Body of pancreas (tissue), 4 donors: ENCODE data around the gene FIGN. TPM values are rescaled to one million over a fixed set of nuclear protein-coding genes. Genes with fewer than 3 reads are reported as not detected.
A peak's percentile ranks its signal among the peaks of the same experiment; 100 is the strongest.

Experiments used
- ATAC-seq: fragments of 150-250 bp; one replicate; pipeline ENCODE4 v1.9.1; 2016
- DNase-seq, 4 donors: peaks; one replicate each; pipeline ENCODE4 v3.0.0-alpha.2; 2019
- H3K27ac ChIP-seq, 4 donors: fragments of 200-600 bp; sonication (generic); 1 replicate in 3 of 4; 2 replicates in 1 of 4; pipeline versions ENCODE4 v1.5.1 to v1.6.1; 2016 to 2019; ENCODE audit warnings: mild to moderate bottlenecking in 1 of 4, mixed read lengths in 1 of 4, moderate library complexity in 1 of 4
- H3K27me3 ChIP-seq, 2 donors: fragments of 200-600 bp; sonication (generic); one replicate each; pipeline ENCODE4 v1.6.0; 2016; ENCODE audit warnings: mild to moderate bottlenecking in 1 of 2
- H3K36me3 ChIP-seq, 2 donors: fragments of 200-600 bp; sonication (generic); replicated peaks in 1 of 2; 2 replicates each; pipeline ENCODE4 v1.5.1; 2016; ENCODE audit warnings: low read depth in 2 of 2; ENCODE audit not compliant: insufficient read depth in 1 of 2
- H3K4me1 ChIP-seq: fragments of 200-600 bp; sonication (generic); one replicate; pipeline ENCODE4 v1.6.0; 2016
- H3K4me3 ChIP-seq, 2 donors: fragments of 200-600 bp; sonication (generic); 1 replicate in 1 of 2; 2 replicates in 1 of 2; pipeline ENCODE4 v1.5.1; 2016 to 2019
- H3K9me3 ChIP-seq, 3 donors: fragments of 200-600 bp; sonication (generic); 1 replicate in 2 of 3; 2 replicates in 1 of 3; pipeline ENCODE4 v1.5.1; 2016
- CTCF ChIP-seq, 7 experiments: fragments of 450-650 bp in 4 of 7; fragments of 200-600 bp in 3 of 7; sonication (generic) in 3 of 7; IDR thresholded peaks; one replicate each; pipeline ENCODE4 v1.5.1; 2016 to 2019; ENCODE audit warnings: antibody characterized with exemption in 7 of 7
- POLR2A ChIP-seq, 3 donors: fragments of 450-650 bp; IDR thresholded peaks; one replicate each; pipeline ENCODE4 v1.6.1; 2016; ENCODE audit warnings: antibody characterized with exemption in 3 of 3, mild to moderate bottlenecking in 2 of 3
- WGBS, 2 donors: methylation state at CpG; one replicate each; pipeline ENCODE4 v1.1.5; 2017; 5-methylcytosine and 5-hydroxymethylcytosine counted together
- intact Hi-C: fragments of 100-400 bp; cut with DNase I; formaldehyde crosslinking; loops from one replicate; pipeline ENCODE4 v1.15.1; 2023
- total RNA-seq, 2 donors: library from RNA; depleted of rRNA; stranded (reverse); fragments of >200 nt; gene quantifications; one replicate each; pipeline ENCODE4 v1.1.0, GENCODE V29; 2016

FIGN gene
- 1 to 10 TPM; 3.4 to 4.0 TPM for total RNA-seq

GRCh38 chr2:163735685-163736432 lies at the start of gene FIGN:
FIGN (minus strand) TSS chr2:163736008; CDS start chr2:163734927, 1,081 bp downstream.
- peak within 1 kb of the TSS; percentile 84 to 92 (median 88) for H3K27ac ChIP-seq
- 1 to 3% methylated on average over 35 to 53 of the region's 54 CpGs for WGBS, 2 donors
- H3K9me3 ChIP-seq, result no peaks in the 10 kb centered on the region
- H3K27me3 ChIP-seq, result no peaks in the 10 kb centered on the region
- ATAC-seq, result peak; percentile 82
- intact Hi-C loops, result no loop called here
- peak; percentile 80 to 89 (median 84) for DNase-seq
- peaks cover 35% of the 10 kb centered on the region for H3K4me1 ChIP-seq
- peak within 1 kb of the TSS; percentile 25 to 47 for H3K4me3 ChIP-seq
- H3K36me3 ChIP-seq, result no peaks in the 10 kb centered on the region
- TF ChIP-seq CTCF (IDR thresholded peaks at IDR 0.05) (no peak), POLR2A (IDR thresholded peaks at IDR 0.05) (peak; percentile 56 to 91 (median 86))

DNA sequence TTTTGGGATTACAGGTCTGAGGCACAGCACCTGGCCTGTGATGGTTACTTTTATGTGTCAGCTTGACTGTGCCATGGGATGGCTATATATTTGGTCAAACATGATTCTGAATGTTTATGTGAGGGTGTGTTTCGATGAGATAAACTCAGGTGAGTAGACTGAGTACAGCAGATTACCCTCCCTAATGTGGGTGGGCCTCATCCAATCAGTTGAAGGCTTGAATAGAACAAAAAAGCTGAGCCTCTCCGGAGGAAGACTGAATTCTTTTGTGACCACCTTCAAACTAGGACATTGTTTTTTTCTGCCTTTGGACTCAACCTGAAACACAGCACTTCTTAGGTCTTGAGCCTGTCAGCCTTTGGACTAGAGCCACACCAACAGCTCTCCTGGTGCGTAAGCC lies 49.4 kb upstream of the FIGN start:
- TF ChIP-seq CTCF (IDR thresholded peaks at IDR 0.05), result no peak
- no peak for TF ChIP-seq POLR2A (IDR thresholded peaks at IDR 0.05)
- ATAC-seq, result no peak
- no peak for DNase-seq
- no peak overlapping the region for H3K27ac ChIP-seq
- WGBS, 2 donors, result 89 to 92% methylated on average over 3 of the region's 3 CpGs
- no peak overlapping the region for H3K4me3 ChIP-seq
- H3K36me3 ChIP-seq, result no peaks in the 10 kb centered on the region
- no peaks in the 10 kb centered on the region for H3K27me3 ChIP-seq
- intact Hi-C loops, result no loop called here
- peaks cover 8% of the 10 kb centered on the region for H3K4me1 ChIP-seq
- H3K9me3 ChIP-seq, result no peaks in the 10 kb centered on the region

- Histone ChIP-seq H3K9me3 (no peaks in the 10 kb centered on the region), H3K4me3 (no peak overlapping the region), H3K27ac (peak overlapping the region in 2 of 4 donors; percentile 43 to 60), H3K27me3 (no peaks in the 10 kb centered on the region), H3K36me3 (no peaks in the 10 kb centered on the region), H3K4me1 (peaks cover 16% of the 10 kb centered on the region)
- TF ChIP-seq CTCF (IDR thresholded peaks at IDR 0.05) (no peak), POLR2A (IDR thresholded peaks at IDR 0.05) (no peak)
- ATAC-seq (peak; percentile 89), DNase-seq (peak; percentile 66 to 85 (median 83))
- intact Hi-C loops, result no loop called here
- WGBS, 2 donors, result 16 to 19% methylated on average over 6 of the region's 6 CpGs
These were observed 44.3 kb upstream of the FIGN start for GRCh38 chr2:163779970-163780597.

GRCh38 chr2:163778045-163778781 lies 42.4 kb upstream of the FIGN start:
- Histone ChIP-seq H3K9me3 (no peaks in the 10 kb centered on the region), H3K4me3 (no peak overlapping the region), H3K36me3 (no peaks in the 10 kb centered on the region), H3K27me3 (no peaks in the 10 kb centered on the region), H3K4me1 (peaks cover 16% of the 10 kb centered on the region), H3K27ac (no peak overlapping the region)
- TF ChIP-seq CTCF (IDR thresholded peaks at IDR 0.05) (no peak), POLR2A (IDR thresholded peaks at IDR 0.05) (no peak)
- 65 to 72% methylated on average over 5 of the region's 5 CpGs for WGBS, 2 donors
- intact Hi-C loops, result no loop called here
- DNase-seq, result peak in 2 of 4 donors; percentile 17 to 33
- ATAC-seq, result no peak
